Measurements from ENCODE around the gene NPIPA3.
"Not testable (repeated sequence)": the region's sequence is repeated elsewhere in the genome, so short reads cannot be mapped to it uniquely, and the experiment has no call there.

NPIPA3 gene

DNA sequence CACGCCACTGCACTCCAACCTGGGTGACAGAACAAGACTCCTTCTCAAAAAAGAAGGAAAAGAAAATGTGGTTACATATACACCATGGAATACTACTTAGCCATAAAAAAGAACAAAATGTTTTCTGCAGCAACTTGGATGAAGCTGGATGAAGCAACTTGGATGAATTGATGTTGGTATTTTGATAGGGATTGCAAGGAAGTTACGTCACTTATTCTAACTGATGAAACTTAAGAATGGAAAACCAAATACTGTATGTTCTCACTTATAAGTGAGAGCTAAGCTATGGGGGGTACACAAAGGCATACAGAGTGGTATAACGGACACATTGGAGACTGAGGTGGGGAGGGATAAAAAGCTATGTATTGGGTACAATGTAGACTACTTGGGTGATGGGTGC, 26.6 kb upstream of the NPIPA3 start:
- peaks cover 14% of the 10 kb centered on the region for H3K4me1 ChIP-seq (ENCODE audit: insufficient read depth, low read length, severe bottlenecking)
- H3K4me3 ChIP-seq (ENCODE audit: low read depth, low read length, poor library complexity, severe bottlenecking) = no peak overlapping the region
- TF ChIP-seq, protein P1, sequence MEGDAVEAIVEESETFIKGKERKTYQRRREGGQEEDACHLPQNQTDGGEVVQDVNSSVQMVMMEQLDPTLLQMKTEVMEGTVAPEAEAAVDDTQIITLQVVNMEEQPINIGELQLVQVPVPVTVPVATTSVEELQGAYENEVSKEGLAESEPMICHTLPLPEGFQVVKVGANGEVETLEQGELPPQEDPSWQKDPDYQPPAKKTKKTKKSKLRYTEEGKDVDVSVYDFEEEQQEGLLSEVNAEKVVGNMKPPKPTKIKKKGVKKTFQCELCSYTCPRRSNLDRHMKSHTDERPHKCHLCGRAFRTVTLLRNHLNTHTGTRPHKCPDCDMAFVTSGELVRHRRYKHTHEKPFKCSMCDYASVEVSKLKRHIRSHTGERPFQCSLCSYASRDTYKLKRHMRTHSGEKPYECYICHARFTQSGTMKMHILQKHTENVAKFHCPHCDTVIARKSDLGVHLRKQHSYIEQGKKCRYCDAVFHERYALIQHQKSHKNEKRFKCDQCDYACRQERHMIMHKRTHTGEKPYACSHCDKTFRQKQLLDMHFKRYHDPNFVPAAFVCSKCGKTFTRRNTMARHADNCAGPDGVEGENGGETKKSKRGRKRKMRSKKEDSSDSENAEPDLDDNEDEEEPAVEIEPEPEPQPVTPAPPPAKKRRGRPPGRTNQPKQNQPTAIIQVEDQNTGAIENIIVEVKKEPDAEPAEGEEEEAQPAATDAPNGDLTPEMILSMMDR (IDR thresholded peaks at IDR 0.05; ENCODE audit: low read length) = no peak
- TF ChIP-seq EZH2 (IDR thresholded peaks at IDR 0.05; ENCODE audit: borderline replicate concordance, low read length) = no peak
- H3K9ac ChIP-seq (ENCODE audit: low read length) = no peak overlapping the region
- H3K9me2 ChIP-seq (ENCODE audit: low read depth, low read length) = no peaks in the 10 kb centered on the region
- no peak overlapping the region for H3K27ac ChIP-seq (ENCODE audit: low read depth, low read length, poor library complexity, severe bottlenecking)
- no peaks in the 10 kb centered on the region for H3F3A ChIP-seq (ENCODE audit: insufficient read depth, low read length)
- no peaks in the 10 kb centered on the region for H4K20me1 ChIP-seq (ENCODE audit: insufficient read depth, low read length)
- H2AFZ ChIP-seq (ENCODE audit: low read length) = no peak overlapping the region
- H3K79me2 ChIP-seq (ENCODE audit: insufficient read depth, low read length) = no peaks in the 10 kb centered on the region
- H3K4me2 ChIP-seq (ENCODE audit: low read length) = no peak overlapping the region
- no peaks in the 10 kb centered on the region for H3K27me3 ChIP-seq (ENCODE audit: insufficient read depth, low read length)
- no peaks in the 10 kb centered on the region for H3K9me3 ChIP-seq (ENCODE audit: low read length)
- no peaks in the 10 kb centered on the region for H3K36me3 ChIP-seq (ENCODE audit: insufficient read depth, low read length)

DNA sequence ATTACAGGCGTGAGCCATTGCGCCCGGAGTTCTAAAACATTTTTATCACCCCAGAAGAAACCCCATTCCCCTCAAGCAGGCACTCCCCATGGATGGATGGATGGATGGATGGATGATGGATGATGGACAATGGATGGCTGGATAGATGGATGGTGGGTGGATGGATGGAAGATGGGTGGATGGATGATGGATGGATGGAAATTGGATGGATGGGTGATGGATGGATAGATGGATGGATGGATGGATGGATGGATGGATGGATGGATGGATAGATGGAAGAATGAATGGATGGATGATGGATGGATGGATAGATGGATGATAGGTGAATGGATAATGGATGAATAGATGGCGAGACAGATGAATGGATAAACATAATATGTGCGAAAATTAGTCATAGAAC, 25.6 kb upstream of the NPIPA3 start:
- H3K79me2 ChIP-seq (ENCODE audit: insufficient read depth, low read length) = no peaks in the 10 kb centered on the region
- H3K36me3 ChIP-seq (ENCODE audit: insufficient read depth, low read length) = no peaks in the 10 kb centered on the region
- no peak overlapping the region for H2AFZ ChIP-seq (ENCODE audit: low read length)
- TF ChIP-seq, protein P1 (IDR thresholded peaks at IDR 0.05; ENCODE audit: low read length) = no peak
- TF ChIP-seq EZH2 (IDR thresholded peaks at IDR 0.05; ENCODE audit: borderline replicate concordance, low read length) = no peak
- no peaks in the 10 kb centered on the region for H3F3A ChIP-seq (ENCODE audit: insufficient read depth, low read length)
- H3K9me3 ChIP-seq (ENCODE audit: low read length) = no peaks in the 10 kb centered on the region
- no peak overlapping the region for H3K4me3 ChIP-seq (ENCODE audit: low read depth, low read length, poor library complexity, severe bottlenecking)
- no peaks in the 10 kb centered on the region for H3K9me2 ChIP-seq (ENCODE audit: low read depth, low read length)
- H3K4me1 ChIP-seq (ENCODE audit: insufficient read depth, low read length, severe bottlenecking) = peaks cover 4% of the 10 kb centered on the region
- H3K27me3 ChIP-seq (ENCODE audit: insufficient read depth, low read length) = no peaks in the 10 kb centered on the region
- no peak overlapping the region for H3K4me2 ChIP-seq (ENCODE audit: low read length)
- H3K9ac ChIP-seq (ENCODE audit: low read length) = no peak overlapping the region
- no peak overlapping the region for H3K27ac ChIP-seq (ENCODE audit: low read depth, low read length, poor library complexity, severe bottlenecking)
- no peaks in the 10 kb centered on the region for H4K20me1 ChIP-seq (ENCODE audit: insufficient read depth, low read length)

DNA sequence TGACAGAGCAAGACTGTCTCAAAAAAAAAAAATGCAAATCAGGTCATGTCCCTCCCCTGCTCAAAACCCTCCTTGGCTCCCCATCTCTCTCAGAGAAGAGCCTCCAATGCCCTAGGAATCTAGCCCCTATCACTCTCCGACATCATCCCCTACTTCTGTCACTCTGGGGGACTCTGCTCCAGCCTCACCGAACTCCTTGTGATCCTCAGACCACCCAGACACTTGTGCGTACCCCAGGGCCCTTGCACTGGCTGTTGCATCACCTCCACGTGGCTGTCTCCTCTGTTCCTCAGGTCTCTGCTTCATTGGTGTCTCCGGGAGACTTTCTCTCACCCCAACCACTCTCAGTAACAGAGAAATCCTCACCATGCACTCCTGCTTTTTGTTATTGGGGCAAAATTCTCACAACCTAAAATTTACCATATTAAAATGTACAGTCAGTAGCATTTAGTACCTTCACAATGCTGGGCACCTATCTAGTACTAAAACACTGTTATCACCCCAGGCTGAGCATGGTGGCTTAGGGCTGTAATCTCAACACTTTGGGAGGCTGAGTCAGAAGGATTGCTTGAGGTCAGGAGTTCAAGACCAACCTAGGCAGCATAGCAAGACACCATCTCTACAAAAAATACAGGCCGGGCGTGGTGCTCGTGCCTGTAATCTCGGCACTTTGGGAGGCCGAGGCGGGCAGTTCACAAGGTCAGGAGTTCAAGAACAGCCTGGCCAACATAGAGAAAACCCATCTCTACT, 24.3 kb upstream of the NPIPA3 start:
- Histone ChIP-seq H3K27ac (ENCODE audit: low read depth, low read length, poor library complexity, severe bottlenecking) (no peak overlapping the region), H3K79me2 (ENCODE audit: insufficient read depth, low read length) (no peaks in the 10 kb centered on the region), H3K27me3 (ENCODE audit: insufficient read depth, low read length) (no peaks in the 10 kb centered on the region), H3K9ac (ENCODE audit: low read length) (no peak overlapping the region), H3F3A (ENCODE audit: insufficient read depth, low read length) (no peaks in the 10 kb centered on the region), H3K36me3 (ENCODE audit: insufficient read depth, low read length) (no peaks in the 10 kb centered on the region), H2AFZ (ENCODE audit: low read length) (no peak overlapping the region), H3K4me1 (ENCODE audit: insufficient read depth, low read length, severe bottlenecking) (no peaks in the 10 kb centered on the region), H4K20me1 (ENCODE audit: insufficient read depth, low read length) (no peaks in the 10 kb centered on the region), H3K9me2 (ENCODE audit: low read depth, low read length) (no peaks in the 10 kb centered on the region), H3K4me2 (ENCODE audit: low read length) (no peak overlapping the region), H3K9me3 (ENCODE audit: low read length) (no peaks in the 10 kb centered on the region), H3K4me3 (ENCODE audit: low read depth, low read length, poor library complexity, severe bottlenecking) (no peak overlapping the region)
- no peak for TF ChIP-seq EZH2 (IDR thresholded peaks at IDR 0.05; ENCODE audit: borderline replicate concordance, low read length)
- TF ChIP-seq, protein P1 (IDR thresholded peaks at IDR 0.05; ENCODE audit: low read length) = no peak

- H3K9me2 ChIP-seq (ENCODE audit: low read depth, low read length); H3K27me3 ChIP-seq (ENCODE audit: insufficient read depth, low read length); H3K27ac ChIP-seq (ENCODE audit: low read depth, low read length, poor library complexity, severe bottlenecking); H3K4me1 ChIP-seq (ENCODE audit: insufficient read depth, low read length, severe bottlenecking); H3K79me2 ChIP-seq (ENCODE audit: insufficient read depth, low read length); H3K4me3 ChIP-seq (ENCODE audit: low read depth, low read length, poor library complexity, severe bottlenecking); H3K9ac ChIP-seq (ENCODE audit: low read length); H4K20me1 ChIP-seq (ENCODE audit: insufficient read depth, low read length); H2AFZ ChIP-seq (ENCODE audit: low read length); H3K4me2 ChIP-seq (ENCODE audit: low read length); H3K9me3 ChIP-seq (ENCODE audit: low read length); H3F3A ChIP-seq (ENCODE audit: insufficient read depth, low read length); H3K36me3 ChIP-seq (ENCODE audit: insufficient read depth, low read length): not testable (repeated sequence)
These were observed 22.8 kb upstream of the NPIPA3 start for GRCh38 chr16:14680396-14680795.

Measured in OCI-LY1 (cell line).